NT2/D1 (cell line): ENCODE results near the gene CDH4.

Source experiments
- SUZ12 ChIP-seq: IDR thresholded peaks from 2 replicates; pipeline ENCODE4 v1.6.1; 2011; ENCODE audit not compliant: insufficient read length, insufficient read depth; ENCODE audit errors: extremely low read depth
- YY1 ChIP-seq: IDR thresholded peaks from 2 replicates; pipeline ENCODE4 v1.6.1; 2011; ENCODE audit not compliant: insufficient read length, insufficient read depth
- ZNF274 ChIP-seq: IDR thresholded peaks from 2 replicates; pipeline ENCODE4 v1.6.1; 2011; ENCODE audit warnings: mild to moderate bottlenecking, low read depth, low read length

GRCh38 chr20:61933951-61934715, 682.1 kb downstream of the CDH4 start:
- TF ChIP-seq YY1: no peak
- no peak for TF ChIP-seq ZNF274
- TF ChIP-seq SUZ12: no peak
